Pons (tissue), 1 donor: Measurements from ENCODE around the gene MTX2.
"Not testable (repeated sequence)": the region's sequence is repeated elsewhere in the genome, so short reads cannot be mapped to it uniquely, and the experiment has no call there.

Source experiments
- DNase-seq: peaks from one replicate; pipeline ENCODE4 v3.0.0-alpha.2; 2016; ENCODE audit warnings: low spot score

MTX2 gene

DNA sequence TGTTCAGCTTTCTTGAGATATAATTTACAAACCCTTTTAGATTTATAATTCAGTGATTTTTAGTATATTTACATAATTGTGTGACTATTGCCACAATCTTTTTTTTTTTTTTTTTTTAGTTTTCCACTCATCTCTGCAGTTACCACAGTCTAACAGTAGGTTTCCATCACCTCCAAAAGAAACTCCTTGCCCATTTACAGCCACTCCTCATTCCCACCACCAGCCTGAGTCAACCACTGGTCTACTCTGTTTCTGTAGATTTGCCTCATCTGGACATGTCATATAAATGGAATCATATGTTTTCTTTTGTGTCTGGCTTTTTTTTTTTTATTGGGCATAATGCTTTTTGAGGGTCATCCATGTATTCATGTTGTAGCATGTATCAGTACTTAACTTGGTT is 16.1 kb downstream of the MTX2 start:
- no peak for DNase-seq

DNA sequence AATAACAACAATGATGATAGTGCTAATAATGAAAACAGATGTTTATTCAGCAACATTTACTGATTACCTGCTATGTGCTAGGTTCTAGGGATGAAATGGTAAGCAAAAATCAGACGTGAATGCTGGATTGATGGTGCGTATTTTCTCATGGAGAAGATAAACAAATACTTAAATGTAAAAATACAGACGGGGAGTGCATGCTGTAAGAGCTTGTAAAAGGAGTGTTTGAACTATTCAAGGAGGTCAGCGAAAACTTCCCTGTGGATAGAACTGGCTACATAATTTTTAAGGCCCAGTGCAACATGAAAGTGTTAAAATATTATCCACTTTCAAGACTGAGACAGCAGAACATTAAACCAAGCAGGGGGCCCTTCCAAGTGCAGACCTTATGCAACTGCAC is 22.1 kb downstream of the MTX2 start:
- no peak for DNase-seq

DNA sequence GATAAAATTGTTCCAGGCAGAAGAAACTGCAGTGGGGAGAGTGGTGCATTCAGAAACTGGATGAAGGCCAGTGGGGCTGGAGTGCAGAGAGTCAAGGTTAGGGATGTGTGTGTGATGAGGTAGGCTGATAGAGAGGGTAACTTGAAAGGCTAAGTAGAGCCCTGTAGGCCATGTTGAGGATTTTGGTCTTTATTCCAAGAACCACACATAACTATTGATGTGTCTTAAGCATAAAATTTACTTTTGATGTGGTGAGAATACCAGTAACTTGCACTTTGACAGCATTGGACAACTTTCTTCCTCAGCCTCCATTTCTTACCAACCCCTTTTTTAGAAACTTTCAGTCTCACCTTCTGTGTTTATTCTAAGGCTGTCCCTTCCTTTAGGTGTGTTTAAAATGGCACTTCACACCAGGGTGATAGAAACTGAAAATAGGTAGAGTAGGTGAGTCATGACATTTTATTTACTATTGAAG is 22.6 kb downstream of the MTX2 start:
- DNase-seq = no peak

DNA sequence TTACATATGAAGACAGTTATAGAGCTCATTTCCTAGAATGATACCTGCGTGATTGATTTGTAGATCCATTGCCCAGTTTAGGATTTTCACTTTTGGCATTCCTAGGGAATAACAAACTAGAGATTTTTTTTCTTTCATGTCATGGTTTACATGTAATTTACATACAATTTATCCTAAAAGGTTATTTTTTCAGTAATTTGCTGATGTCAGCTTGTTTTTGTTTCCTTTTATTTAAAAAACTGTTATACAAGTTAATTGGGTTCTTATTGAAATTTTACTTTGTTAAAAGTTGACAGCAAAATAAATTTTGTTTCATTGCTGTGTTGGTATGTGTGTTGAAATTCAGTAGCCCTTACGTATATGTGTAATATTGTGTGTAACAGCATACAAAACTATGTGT is 23.4 kb downstream of the MTX2 start:
- no peak for DNase-seq

DNA sequence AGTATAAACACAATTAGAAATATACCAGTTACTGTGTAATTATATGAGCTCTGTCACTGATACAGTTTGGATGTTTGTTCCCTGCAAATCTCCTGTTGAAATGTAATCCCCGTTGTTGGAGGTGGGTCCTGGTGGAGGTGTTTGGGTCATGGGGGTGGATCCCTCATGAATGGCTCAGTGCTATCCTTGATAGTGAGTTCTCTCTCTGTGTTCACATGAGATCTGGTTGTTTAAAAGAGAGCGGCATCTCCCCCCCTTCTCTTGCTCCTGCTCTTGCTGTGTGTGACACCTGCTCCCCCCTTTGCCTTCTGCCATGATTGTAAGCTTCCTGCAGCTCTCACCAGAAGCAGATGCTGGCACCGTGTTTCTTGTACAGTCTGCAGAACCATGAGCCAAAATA is 24.1 kb downstream of the MTX2 start:
- no peak for DNase-seq

DNA sequence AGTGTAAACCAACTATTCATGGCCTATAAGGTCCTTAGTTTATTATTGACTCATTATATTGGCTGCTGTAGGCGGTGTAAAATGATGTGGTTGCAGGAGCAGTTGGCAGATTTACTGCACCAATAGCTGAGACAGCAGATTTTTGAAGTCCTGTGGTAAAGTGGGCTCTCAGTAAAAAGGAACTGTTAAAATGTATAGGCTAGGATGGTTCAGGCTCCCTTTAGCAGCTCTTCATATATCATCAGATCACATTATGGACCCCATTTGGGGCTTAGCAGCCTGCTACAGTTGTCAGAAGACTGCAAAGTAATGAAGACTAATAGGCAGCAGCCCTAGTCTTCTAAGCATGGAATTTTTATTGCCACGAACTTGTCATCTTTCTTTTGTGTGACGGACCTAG is 27.8 kb downstream of the MTX2 start:
- no peak for DNase-seq

DNA sequence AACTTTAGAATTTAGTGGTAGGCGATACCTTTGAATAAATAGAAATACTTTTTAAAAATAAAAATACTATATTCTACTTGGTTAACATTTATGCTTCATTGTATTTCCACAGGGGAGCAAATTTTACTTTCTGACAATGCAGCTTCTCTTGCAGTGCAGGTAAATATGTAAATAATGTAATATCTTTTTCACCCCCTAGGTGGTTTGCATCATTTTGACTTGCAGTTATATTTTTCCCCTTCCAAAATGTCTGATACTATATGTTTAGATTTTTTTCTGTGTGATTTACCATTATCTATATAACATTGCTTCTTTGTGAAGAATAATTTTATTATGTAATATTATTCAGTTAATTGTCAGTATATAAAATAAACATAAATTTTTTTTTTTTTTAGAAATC is 28.5 kb downstream of the MTX2 start:
- DNase-seq = no peak

DNA sequence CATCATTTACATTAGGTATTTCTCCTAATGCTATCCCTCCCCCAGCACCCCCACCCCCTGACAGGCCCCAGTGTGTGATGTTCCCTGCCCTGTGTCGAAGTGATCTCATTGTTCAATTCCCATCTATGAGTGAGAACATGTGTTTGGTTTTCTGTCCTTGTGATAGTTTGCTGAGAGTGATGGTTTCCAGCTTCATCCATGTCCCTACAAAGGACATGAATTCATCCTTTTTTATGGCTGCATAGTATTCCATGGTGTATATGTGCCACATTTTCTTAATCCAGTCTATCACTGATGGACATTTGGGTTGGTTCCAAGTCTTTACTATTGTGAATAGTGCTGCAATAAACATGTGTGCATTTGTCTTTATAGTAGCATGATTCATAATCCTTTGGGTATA is 36.8 kb downstream of the MTX2 start:
- DNase-seq = not testable (repeated sequence)

DNA sequence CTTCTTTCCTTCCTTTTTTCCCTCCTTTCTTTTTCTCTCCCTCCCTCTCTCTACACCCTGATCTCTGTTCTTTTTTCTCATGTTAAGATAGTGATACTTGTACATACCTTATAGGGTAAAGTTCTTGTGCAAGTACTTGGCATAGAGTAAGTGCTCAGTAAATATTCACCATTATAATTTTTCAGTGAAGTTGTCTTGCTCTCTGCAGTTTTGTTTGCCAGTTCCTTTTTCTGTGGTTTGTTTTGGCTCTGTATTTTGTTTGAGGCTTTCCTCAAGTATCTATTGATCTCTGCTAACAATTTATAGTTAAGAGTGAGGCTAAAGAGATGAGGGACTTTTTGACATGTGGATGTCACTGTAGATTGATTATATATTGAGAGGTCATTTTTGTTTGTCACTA is 48.0 kb downstream of the MTX2 start:
- DNase-seq = no peak

DNA sequence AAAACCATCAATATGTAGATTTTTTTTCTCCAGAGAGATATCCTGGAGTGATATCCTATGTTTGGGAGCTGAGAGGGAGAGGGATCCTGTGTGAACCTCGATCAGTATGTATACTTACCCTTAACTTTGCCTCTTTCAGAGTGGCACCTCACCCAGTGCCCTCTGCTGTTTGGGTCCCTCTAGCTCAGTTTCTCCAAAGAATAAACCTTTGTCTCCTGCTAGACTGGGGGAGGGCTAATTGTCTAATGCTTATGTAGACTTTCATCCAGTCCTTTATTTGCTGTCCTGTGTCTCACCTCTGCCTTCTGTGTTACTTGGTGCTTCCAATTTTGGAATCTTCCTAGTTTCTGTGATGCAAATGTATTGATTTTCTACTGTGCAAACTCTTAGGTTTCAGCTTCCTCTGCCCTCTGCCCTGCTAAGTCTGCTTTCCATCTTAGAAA is 48.4 kb downstream of the MTX2 start:
- peak; percentile 70 for DNase-seq

DNA sequence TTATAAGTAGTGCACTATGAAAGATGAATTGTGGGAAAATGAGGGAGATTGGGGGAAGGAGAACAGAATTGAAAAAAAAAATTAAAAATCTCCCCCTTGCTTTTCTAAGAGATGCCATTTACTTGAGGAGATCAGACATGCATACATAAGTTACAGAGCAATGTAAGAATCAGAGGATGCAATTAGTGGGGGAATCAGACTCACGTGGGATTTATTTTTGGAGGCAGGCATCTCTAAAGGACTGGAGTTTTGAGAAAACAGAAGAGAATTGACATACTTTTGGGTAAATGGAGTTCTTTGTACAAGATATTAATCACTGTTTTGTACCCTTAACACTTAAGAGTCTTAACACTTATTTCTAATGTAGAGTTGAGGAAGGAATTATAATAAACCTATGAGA is 52.7 kb downstream of the MTX2 start:
- peak; percentile 55 for DNase-seq

DNA sequence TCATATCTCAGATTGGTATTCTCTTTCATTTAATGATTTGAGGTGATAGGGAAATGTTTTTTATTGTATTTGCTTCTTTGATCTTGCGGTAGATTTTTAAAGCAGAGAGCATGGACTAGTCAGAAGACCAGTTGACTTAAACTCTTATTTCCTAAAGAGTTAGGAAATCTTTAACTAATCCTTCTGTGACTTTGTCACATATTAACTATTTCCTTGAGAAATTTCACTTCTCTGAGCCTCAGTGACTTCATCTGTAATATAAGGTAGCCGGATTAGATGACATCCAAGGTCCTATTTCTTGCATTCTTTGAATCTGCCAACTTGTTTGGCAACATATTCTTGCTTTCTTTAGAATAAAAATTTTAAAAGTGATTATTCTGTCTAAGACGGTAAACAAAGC is 55.6 kb downstream of the MTX2 start:
- no peak for DNase-seq

DNA sequence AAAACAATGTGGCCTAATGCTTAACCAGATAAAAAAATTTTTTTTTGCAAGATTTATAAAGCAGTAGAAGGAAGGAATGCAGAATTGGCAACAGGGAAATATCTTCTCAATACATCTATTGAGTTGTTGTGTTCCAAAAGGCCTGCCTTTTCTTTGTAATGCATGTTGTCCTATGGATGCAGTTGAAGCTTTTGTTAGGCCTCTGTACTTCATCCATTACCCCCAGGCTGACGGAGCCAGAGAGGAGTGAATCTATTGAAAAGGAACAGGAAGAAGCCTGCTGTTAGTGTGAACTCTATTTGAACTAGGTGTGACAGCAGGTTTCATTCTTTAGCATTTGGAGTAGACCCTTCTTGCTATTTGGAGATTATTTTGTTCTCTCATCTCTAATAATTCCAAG is 56.5 kb downstream of the MTX2 start:
- DNase-seq = peak; percentile 47

DNA sequence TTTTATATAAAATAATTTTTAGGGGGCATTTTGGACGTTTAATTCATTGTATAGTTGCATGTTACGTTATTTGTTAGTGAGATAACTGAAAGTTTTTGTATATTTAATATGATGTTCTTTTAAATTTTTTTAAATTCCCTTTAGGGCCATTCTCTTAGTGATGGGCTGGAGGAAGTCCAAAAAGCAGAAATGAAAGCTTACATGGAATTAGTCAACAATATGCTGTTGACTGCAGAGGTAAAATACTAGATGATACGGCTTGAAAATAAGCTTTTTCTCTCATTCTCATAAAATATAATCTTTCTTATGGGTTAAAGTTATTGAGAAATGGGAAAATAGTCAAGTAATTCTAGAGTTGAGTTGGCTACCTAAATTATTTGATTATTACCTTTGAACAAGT is 58.9 kb downstream of the MTX2 start:
- no peak for DNase-seq

DNA sequence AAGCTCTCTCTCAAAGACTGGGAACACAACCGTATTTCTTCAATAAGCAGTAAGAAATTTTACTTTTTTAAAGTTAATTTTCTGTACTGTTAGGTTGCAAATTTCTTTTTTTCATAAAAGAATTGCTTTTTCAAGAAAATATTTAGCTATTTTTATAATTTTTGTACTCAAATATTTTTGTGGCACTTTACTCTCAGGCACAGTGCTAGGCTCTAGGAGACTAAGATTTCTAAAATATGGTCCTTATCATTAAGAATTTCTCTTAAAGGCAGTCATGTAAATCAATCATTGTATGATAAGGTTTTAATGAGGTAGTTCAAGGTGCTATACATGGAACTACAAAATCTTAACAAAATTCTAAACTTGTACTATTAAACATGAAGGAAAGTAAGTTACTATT is 61.4 kb downstream of the MTX2 start:
- no peak for DNase-seq

DNA sequence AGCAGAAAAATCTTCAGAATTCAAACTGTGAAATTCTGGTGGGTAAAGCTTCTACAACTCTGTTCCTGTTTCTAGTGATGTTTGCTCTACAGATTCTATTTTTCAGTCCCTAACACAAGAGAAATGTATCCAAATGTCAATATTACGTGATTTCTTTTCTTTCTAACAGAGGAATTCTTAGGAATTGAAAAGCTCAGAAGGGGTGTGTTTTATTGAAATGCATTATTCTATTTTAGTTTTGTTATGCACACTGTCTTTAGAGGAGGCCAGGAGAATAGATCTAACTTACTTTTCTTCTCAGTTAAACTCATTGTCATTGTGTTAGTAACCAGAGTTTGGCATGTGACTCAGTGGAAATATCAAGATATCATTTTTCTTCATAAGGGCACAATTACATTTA is 62.4 kb downstream of the MTX2 start:
- DNase-seq = no peak

DNA sequence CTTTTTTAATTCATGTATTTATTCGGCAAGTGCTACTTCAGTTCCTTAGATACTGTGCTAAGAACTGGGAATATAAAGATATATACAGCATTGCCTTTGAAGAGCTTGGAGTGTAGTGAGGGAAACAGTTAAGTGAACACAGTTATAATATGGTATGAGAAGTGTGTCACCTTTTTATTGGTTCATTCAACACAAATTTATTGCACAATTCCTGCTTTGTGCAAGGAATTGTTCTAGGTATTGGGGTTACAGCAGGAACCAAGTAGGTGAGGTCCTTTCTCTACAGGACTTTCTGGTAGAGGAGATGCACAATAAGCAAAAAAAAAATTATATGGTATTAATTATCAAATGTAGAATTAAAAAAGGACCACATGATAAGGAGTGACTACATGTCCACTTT is 65.5 kb downstream of the MTX2 start:
- DNase-seq = no peak

DNA sequence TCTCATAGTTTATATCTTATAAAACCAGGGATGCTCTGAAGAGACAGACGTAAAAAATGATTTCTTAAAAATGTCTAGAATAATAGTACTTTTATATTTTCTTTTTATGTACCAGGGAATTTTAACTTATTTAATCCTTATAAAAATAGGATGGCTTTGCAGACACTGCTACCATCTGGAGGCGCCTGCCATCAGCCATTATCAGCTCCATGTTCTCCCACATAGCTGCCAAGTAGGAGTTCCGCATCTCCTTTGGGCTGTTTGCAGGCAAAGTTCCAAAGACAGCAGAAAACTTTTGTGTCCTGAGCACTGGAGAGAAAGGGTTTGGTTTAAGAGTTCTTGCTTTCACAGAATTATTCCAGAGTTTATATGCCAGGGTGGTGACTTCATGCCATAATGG is 69.2 kb downstream of the MTX2 start:
- no peak for DNase-seq

DNA sequence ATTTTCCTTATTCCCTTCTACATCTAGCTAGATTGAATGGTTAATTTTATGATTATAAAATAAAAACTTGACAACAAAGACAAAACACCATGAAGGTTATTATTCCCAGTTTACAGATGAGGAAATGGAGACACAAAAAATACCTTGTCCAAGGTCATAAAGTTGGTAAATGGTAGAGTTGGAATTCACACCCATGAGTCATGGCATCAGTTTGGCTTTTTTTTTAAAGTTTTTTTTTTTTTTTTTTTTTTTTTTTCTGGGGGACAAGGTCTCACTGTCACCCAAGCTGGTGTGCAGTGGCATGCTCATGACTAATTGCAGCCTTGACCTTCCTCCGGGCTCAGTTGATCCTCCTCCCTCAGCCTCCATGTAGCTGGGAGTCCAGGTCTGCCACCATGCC is 70.0 kb downstream of the MTX2 start:
- DNase-seq = no peak

DNA sequence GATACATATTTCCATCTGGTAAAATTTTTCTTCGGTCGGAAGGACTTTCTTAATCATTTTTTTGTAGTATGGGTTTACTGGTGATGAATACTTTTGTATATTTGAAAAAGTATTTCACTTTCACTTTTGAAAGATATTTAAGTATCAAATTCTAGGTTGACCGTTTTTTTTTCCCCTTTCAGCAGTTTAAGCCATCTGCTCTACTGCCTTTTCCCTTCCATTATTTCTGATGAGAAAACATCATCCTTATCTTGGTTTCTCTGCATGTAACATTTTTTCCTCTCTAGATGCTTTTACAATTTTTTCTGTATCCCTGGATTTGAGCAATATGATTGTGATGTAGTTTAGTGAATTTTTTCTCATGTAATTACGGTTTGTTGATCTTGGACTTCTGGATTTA is 87.0 kb downstream of the MTX2 start:
- no peak for DNase-seq

DNA sequence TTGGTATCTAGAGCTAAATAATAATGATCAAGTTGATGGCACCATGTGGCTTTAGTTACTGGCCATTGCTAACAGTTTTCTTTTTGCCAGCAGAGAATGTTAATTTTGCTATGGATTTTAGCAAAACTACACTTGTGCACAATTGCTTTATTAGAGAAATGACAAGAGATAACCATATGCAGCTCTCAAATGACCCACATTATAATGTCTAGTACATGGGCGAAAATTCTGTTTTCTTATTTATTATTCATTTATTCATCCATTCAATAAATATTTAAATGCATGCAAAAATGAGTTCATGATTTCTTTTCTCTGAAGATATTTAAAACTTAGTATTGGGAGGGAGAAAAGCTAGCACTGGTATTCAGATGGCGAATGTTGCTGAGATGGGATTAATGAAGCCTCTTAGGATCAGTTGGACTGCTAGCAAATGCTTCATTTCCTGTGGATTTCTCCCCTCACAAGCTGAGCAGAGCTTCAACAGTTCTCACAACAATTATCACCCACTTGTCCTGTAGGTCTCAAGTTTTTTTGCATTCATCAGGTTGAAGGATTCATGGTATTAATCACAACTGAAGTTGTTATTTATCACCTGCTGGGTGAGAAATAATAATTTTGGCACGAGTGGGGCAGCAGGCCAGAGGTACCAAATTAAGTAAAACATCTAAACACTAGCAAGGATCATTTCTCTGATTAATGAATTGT is 95.2 kb downstream of the MTX2 start:
- DNase-seq = no peak

DNA sequence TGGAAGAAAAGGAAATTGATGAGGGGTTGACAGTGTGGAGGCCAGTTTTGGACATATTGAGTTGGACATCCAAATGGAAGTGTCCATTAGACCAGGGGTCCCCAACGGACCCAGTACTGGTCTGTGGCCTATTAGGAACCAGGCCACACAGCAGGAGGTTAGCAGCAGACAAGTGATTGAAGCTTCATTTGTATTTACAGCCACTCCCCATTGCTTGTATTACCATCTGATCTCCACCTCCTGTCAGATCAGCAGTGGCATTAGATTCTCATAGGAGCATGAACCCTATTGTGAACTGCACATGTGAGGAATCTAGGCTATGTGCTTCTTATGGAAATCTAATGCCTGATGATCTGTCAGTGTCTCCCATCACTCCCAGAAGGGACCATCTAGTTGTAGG is 99.1 kb downstream of the MTX2 start:
- DNase-seq = no peak

DNA sequence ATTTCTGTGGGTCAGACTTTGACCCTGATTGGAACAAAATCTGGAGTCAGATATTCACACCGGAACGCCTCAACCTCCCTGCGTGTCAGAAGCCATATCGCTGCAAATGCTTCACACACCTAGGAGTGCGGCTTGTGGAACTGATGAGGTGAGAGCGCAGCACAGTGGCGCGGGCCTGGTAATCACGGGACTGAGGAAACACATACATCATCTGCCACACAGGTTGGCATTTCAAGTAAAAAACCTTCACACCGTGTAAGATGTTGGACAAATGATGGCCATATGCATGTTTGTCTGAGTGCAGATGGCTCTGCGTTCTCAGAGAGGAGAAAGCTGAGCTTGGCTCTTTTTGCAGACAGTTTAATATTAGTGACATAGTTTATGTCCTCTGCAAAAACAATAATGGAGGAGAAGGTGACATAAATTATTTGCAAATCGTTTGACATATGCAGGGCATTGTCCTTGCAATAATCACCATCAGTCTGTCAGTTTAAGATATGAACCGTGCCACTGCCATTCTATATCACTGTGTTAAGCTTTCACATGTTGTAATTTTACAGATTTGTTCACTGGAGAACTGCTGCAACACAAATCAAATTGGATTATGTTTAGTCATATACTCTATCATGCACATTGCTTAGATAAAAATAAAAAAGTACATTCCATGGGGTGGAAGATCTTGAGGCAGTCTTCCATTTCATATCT is 101.4 kb downstream of the MTX2 start:
- no peak for DNase-seq

DNA sequence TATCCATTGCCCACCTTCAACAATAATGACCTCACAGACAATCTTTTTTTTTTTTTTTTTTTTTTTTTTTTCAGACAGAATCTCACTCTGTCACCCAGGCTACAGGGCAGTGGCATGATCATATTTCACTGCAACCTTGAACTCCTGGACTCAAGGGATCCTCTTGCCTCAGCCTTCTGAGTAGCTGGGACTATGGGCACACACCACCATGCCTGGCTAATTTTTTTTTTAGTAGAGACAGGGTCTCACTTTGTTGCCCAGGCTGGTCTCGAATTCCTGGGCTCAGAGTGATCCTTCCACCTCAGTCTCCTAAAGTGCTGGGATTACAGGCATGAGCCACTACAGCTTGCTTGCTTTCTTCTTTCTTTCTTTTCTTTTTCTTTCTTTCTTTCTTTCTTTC is 103.9 kb downstream of the MTX2 start:
- DNase-seq = not testable (repeated sequence)
